Right lobe of liver (tissue), 6 donors: ENCODE data around the gene ANKFN1. TPM values are rescaled to one million over a fixed set of nuclear protein-coding genes. Genes with fewer than 3 reads are reported as not detected.

ENCODE experiments used
- ATAC-seq, 4 donors: fragments of 200-7000 bp; cut with Tn5 transposase; one replicate each; pipeline ENCODE4 v1.9.1; 2020; ENCODE audit warnings: mild to moderate bottlenecking in 4 of 4, moderate library complexity in 4 of 4
- DNase-seq, 3 donors: peaks; one replicate each; pipeline ENCODE4 v3.0.0-alpha.2; 2020
- H3K27ac ChIP-seq, 3 donors: fragments of 200-600 bp; one replicate each; pipeline ENCODE4 v1.8.0; 2022
- H3K27me3 ChIP-seq, 2 donors: fragments of 200-600 bp; one replicate each; pipeline ENCODE4 v1.8.0; 2022
- H3K36me3 ChIP-seq, 4 donors: fragments of 200-600 bp; sonication (generic) in 1 of 4; one replicate each; pipeline versions ENCODE4 v1.5.1 to v1.8.0; 2017 to 2022; ENCODE audit warnings: control low read depth in 1 of 4
- H3K4me1 ChIP-seq, 4 donors: fragments of 200-600 bp; sonication (generic) in 1 of 4; one replicate each; pipeline versions ENCODE4 v1.5.1 to v1.8.0; 2017 to 2022; ENCODE audit warnings: control low read depth in 1 of 4
- H3K4me3 ChIP-seq, 3 donors: fragments of 200-600 bp; one replicate each; pipeline ENCODE4 v1.8.0; 2022
- H3K9me3 ChIP-seq, 4 donors: fragments of 200-600 bp; sonication (generic) in 1 of 4; one replicate each; pipeline versions ENCODE4 v1.5.1 to v1.8.0; 2017 to 2022; ENCODE audit warnings: control low read depth in 1 of 4
- CTCF ChIP-seq, 4 donors: fragments of 200-600 bp in 3 of 4; fragments of 450-650 bp in 1 of 4; IDR thresholded peaks; one replicate each; pipeline versions ENCODE4 v1.5.1 to v1.8.0; 2016 to 2022; ENCODE audit warnings: antibody characterized with exemption in 4 of 4, mild to moderate bottlenecking in 2 of 4
- POLR2A ChIP-seq: fragments of 450-650 bp; IDR thresholded peaks from one replicate; pipeline ENCODE4 v1.6.1; 2017; ENCODE audit warnings: antibody characterized with exemption, mild to moderate bottlenecking
- WGBS: methylation state at CpG from one replicate; pipeline ENCODE4 v1.1.6; 2018; ENCODE audit warnings: low coverage, low lambda C conversion rate; ENCODE audit not compliant: insufficient coverage; ENCODE audit errors: missing lambda C conversion rate; 5-methylcytosine and 5-hydroxymethylcytosine counted together
- intact Hi-C, 2 donors: fragments of 100-400 bp; cut with DNase I; formaldehyde crosslinking; loops; one replicate each; pipeline versions ENCODE4 v1.11.2 to v1.14.1; 2022
- small RNA-seq, 2 experiments: library from RNA; depleted of rRNA; stranded (forward); fragments of <200 nt; gene quantifications; one replicate each; pipeline ENCODE3, GENCODE V24; 2016
- total RNA-seq, 6 experiments: library from RNA; depleted of rRNA in 2 of 6; stranded (reverse); fragments of >200 nt in 2 of 6; fragmentation: NEBNext Ultra II Directional in 3 of 6; extraction: Animal tissue kit (Norgen Biotek cat#: 25700) in 3 of 6; gene quantifications; one replicate each; pipeline versions ENCODE4 v1.1.0 to v1.2.4, GENCODE V29; 2016 to 2023
- donor health status: DM: no; HTN: yes; CAD: no.
- donor health status: DM: no; HTN: no; CAD: no.
- donor health status: DM: no; HTN: no; CAD: no.
- donor health status: DM: no; HTN: yes; CAD: no.
- donor health status: DM: no; HTN: yes; CAD: no.

Gene ANKFN1
- total RNA-seq, 6 experiments from 2014 or later: 0.11 TPM; not detected in 5

GRCh38 chr17:56549501-56549900 lies 396.2 kb downstream of the ANKFN1 start:
- Histone ChIP-seq H3K4me1 (no peaks in the 10 kb centered on the region), H3K36me3 (no peaks in the 10 kb centered on the region), H3K27ac (no peak overlapping the region), H3K4me3 (no peak overlapping the region), H3K27me3 (no peaks in the 10 kb centered on the region), H3K9me3 (no peaks in the 10 kb centered on the region)
- intact Hi-C loops: no loop called here
- TF ChIP-seq POLR2A (no peak), CTCF (IDR thresholded peaks at IDR 0.05) (no peak)
- no peak for DNase-seq
- WGBS: no CpG with 5 or more reads among the region's 1 CpG
- ATAC-seq: no peak

GRCh38 chr17:56557682-56558081 lies 404.4 kb downstream of the ANKFN1 start:
- Histone ChIP-seq H3K4me3 (no peak overlapping the region), H3K27ac (no peak overlapping the region), H3K4me1 (no peaks in the 10 kb centered on the region), H3K9me3 (no peaks in the 10 kb centered on the region), H3K36me3 (no peaks in the 10 kb centered on the region), H3K27me3 (no peaks in the 10 kb centered on the region)
- DNase-seq (no peak), ATAC-seq (no peak)
- WGBS: no CpG with 5 or more reads among the region's 8 CpGs
- intact Hi-C loops: no loop called here
- TF ChIP-seq POLR2A (no peak), CTCF (IDR thresholded peaks at IDR 0.05) (no peak)

GRCh38 chr17:56558088-56558487 lies 404.8 kb downstream of the ANKFN1 start:
- TF ChIP-seq CTCF (IDR thresholded peaks at IDR 0.05) (no peak), POLR2A (no peak)
- no peaks in the 10 kb centered on the region for H3K4me1 ChIP-seq
- no peaks in the 10 kb centered on the region for H3K36me3 ChIP-seq
- no peak for DNase-seq
- no peak overlapping the region for H3K4me3 ChIP-seq
- no peaks in the 10 kb centered on the region for H3K27me3 ChIP-seq
- no peak for ATAC-seq
- H3K9me3 ChIP-seq: no peaks in the 10 kb centered on the region
- WGBS: 75% methylated on average over 5 of the region's 7 CpGs
- intact Hi-C loops: no loop called here
- no peak overlapping the region for H3K27ac ChIP-seq

Small RNA genes within 50 kb of the gene (small RNA-seq; reads per million reads assigned to genes)
- gene AC006600.1: 0 reads per million in 2 experiments
